GM19035 (cell line): ENCODE results near the gene LRMDA.

Experiments used
- ATAC-seq: cut with Tn5 transposase; IDR thresholded peaks from one replicate; pipeline ENCODE4 v1.9.1; 2021; ENCODE audit not compliant: unreplicated experiment

The LRMDA gene

DNA sequence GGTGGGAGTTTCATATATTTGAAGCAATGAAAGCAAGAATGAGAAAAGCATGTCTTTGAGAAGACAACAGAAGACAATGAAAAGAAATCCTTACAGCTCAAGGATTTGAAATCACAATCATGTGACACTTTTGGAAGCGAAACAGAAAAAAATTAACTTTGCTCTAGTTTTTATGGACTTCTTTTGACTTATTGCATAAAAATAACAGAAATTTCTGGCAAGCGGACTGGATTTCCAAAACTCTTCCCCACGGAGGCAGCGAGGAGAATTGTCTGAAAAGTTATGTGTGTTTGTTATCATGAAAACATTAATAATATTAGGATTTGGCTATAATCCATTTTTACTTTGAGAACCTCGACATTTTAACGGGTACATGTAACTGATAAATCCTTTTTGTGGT is 223.3 kb downstream of the LRMDA start:
- no peak for ATAC-seq

DNA sequence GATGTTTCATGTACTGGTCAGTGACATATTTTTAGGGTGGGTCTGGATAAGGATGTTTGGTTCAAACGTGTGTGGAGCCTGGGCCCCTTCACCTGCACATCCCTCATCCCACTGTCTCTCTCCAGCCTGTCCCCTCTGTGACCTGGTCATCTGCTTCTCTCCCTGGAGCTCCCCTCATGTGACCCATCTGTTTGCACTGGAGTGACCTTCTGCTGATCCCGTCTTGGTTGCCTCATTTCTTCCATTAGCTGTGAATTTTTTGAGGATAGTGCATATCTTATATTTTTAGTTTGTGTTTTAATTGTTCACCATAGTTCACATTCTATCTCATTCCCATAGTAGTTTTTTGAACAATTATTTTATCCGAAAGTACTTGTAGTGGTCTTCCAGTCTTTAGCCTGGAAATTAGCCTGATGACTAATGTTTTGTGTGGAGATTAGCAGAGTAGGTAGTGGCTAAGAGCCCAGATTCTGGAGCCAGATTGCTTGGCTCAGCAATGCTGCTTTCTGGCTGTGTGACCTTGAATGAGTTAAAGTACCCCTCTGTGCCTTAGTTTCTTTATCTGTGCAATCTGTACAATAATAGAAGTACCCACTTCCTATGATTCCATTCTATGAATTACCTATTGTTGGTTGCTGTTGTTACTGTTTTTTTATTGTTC is 224.5 kb downstream of the LRMDA start:
- ATAC-seq, result no peak

DNA sequence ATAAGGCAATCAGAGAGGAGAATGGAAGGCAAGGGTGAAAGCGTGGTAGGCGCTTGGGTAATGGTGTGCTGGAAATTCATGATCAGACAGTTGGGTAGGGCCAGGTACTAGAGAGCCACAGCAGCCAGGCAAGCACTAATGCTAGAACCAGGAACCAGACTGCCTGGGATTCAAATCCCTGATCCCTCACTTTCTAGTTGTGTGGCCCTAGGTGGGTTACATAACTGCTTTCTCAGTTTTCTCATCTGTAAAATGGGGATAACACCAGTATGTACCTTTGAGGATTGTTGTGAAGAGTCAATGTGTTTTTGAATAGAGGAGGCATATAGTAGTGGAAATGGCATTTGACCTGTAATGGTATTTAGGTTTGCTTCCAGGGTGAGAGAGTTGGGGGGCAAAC is 225.9 kb downstream of the LRMDA start:
- no peak for ATAC-seq

DNA sequence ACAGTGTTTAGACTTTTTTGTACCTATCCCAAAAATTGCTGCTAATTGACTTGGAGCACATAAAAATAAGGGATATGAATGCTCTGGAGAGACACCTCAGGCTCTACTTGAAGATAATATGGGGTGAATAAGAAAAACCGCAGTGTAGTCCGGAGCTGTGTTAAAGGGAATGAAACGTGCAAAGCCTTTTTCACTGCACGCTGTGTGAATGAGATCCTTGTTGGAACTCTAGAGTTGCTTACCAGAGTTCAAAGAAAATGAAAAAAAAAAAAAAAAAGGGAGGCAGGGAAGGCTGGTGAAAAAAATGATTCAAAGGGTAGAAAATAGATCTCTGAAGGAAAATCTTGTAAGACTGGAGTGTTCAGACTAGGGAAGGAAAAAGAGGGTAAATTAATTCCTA is 226.6 kb downstream of the LRMDA start:
- ATAC-seq, result no peak

DNA sequence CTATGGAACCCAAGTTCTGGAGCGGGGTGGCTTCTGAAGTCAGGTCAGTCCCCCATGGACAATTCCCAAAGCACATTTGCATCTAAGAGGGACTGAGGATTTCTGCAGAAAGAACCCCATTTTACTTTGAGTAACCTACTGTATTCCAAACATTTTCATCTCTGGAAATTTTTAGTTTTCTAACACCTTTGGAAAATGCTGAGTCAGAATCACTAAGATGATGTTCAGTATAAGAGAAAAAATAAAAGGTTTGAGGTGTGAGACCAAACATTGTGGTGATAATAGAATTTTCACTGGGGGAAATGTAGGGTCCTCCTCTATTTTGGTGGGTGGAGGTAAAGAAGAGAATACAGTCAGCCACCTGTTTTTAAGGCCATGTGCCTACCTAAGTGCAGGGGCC is 227.1 kb downstream of the LRMDA start:
- no peak for ATAC-seq

DNA sequence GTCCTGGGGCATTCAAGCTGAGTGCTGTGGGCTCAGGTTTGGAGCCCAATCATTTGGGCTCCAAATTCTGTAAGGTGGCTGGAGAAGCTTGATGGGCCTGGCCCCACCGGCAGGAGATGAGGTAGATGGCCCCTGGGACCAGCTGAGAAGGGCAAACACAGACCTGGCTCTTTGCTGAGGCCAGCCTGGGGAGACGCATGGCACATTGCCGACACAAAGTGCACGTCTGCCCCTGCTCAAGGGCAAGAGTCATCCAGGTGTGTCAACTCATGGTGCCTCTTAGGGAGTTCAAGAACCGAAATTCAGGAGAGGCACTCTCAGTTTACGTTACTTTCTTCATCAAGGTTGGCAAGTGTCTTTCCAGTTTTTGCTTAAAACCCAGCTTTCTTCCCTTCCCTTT is 227.5 kb downstream of the LRMDA start:
- ATAC-seq, result no peak

DNA sequence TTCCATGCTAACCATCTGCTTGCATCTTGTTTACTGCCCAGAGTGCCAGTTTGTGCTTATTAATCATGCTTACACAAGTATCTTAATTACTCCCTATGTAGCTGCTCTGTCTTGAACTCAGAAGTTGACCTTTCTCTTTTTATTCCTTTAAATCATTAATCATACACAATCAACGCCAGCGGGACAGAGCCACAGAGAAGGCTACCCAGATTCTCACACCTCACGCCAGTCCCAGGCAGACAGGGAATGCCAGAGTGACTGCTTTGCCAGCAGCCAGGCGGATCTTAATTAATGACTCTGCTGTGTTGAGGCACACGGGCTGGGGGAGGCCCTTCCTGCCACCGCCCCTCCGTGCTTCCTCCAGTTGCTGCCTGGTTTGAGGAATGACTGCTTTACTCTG is 229.4 kb downstream of the LRMDA start:
- no peak for ATAC-seq

DNA sequence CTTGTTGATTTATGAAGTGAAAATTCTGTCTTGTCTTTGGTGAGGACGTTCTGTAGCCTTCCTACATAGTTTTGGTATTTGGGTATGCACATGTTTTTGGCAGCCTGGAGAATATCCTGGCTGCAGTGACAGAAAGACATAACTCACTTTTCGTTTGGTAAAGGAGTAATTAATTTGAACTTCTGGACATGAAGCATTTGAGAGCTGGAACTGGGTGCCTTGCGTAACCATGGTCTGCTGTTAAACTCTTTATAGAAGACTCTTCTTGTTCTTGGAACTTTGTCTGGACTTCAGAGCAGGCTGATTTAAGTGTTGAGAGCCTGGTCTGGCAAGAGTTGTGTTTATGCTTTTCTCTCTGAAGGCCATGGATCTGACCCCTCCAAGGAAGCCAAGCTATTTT is 231.3 kb downstream of the LRMDA start:
- ATAC-seq, result no peak

DNA sequence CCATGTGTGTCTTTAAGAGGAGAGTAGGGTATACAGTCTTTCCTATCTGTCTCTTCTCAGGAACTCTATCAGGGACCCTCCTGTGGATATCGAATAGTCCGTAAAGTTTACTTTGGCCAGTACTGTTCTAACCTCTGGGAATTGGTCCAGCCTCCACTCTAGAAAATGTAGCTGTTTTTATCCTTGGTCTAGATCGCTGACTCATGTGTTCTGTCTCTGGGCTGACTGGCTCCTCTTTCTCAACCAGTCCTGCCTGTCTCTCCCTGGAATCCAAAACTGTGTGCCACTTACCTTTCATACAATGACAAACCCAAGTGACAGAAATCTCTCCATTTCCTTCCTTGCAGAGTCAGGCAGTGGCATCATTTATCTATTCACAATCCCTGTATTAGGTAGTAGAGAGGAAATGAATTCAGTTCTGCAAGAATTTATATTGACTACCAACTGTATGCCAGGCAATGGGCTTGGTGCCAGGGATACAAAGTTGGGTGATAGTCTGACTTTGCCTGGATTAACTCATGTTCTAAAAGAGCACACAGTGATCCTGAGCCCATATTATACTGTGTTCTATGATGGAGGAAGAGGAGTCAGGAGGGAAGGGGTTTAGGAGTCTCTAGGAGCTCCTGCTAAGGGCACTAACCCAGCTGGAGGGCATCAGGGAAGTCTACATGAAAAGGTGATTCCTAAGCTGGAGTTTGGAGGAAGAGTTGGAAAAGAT is 232.7 kb downstream of the LRMDA start:
- no peak for ATAC-seq

DNA sequence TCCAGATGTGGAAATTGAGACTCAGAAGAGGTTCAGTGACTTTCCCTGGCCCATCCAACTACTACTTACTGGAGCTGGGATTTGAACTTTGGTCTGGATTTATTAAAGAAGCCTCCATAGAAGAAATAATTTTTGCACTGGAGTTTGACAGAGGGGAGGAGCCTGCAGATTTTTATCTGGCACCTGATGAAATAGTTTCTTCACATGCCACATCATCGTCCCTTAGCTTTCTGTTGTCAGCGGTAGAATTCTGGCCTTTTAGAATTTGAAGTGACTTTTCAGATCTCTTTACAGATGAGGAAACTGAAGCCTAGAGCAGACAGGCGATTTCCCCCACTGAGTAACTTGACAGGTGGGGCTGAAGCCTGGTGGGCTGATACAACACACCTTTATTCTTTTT is 233.5 kb downstream of the LRMDA start:
- no peak for ATAC-seq

DNA sequence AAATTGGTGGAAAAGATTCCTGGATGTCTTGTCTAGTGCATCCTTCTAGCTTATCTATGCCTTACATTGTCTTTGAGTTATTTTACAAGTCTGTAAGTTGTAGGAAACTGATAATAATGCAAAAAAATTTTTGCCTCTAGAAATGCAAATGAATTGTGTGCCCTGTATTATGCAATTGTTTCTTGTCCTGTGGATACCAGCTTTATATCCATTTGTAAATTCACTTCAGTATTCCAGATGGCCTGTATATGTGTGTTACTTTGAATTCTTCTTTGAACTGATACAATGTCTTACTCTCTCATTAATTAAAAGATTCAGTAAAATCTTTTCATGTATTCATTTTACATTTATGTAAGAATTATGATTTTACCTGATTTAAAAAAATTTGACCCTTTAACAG is 234.3 kb downstream of the LRMDA start:
- ATAC-seq, result no peak

DNA sequence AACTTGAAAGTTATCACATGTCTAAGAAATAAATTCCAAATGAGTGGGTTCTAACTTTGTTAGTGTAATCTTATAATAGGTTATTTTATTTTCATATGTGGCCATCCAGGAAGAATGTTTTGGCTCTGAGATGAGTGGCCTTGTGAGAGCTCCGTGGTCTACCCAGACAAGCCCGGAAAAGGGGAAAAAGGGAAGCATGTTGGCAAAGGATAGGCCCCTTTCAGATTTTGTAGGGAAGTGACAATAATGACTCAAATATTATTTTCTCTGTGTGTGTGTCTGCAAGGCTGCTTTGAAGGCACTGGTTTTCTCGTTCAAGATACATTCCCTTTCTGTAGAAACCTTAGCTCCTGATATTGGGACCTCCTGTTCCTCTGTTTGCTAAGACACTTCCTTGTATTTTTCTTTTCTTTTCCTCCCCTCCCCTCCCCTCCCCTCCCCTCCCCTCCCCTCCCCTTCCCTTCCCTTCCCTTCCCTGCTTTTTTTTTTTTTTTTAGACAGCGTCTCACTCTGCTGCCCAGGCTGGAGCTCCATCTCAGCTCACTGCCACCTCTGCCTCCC is 240.8 kb downstream of the LRMDA start:
- no peak for ATAC-seq

DNA sequence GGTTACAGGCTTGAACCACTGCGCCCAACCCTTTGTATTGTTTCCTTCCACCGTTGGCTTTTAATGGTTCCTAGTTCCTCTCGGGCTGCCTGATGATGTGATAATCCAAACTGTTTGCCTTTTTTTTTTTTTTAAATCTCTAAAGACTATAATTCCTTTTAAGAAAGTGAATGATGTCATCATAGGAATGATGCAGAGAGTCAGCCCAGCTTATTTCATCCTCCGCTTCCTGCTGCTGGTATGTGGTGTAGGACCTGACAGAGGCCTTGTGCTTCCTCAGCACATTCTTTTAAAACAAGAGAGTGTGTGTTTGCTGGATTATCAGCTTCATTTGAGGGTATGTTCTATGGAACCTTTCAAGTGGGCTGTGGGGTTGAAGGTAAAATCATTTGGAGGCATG is 241.4 kb downstream of the LRMDA start:
- ATAC-seq, result no peak

DNA sequence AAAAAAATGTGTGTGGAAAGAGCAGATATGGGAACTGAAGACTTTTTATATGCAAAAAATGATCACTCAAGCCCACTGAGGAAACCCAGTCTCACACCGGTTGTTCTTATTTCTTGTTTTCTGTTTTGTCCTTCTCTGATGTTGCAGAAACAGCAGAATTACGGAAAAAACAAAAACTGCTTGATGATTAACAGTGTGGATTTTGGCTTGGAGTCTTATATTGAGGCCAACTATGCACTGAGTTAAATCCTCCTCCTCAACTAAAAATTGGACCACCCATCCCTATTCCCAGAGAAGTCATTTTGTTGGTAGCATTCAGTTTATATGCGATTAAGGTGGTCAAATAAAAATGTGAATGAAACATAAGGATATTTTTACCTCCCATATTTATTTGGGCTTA is 246.1 kb downstream of the LRMDA start:
- ATAC-seq, result no peak

DNA sequence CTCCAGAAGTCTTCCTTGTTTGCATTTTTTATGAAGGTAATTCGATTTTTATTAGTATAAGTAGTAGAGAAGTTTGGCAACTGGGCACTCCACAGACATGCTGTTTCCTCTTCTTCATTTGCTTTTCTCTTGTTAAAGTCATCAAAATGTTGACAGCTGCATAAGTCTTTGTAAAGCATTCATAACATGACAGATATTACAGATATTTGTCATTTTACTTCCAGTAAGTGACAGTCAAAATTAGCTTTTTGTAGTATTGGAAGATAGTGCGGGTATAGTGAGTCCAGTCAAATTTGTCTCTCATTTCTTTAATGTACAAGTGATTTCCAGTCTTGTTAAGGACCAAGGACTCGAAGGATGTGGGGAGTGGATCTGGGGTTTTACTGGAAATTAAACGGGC is 247.1 kb downstream of the LRMDA start:
- no peak for ATAC-seq

DNA sequence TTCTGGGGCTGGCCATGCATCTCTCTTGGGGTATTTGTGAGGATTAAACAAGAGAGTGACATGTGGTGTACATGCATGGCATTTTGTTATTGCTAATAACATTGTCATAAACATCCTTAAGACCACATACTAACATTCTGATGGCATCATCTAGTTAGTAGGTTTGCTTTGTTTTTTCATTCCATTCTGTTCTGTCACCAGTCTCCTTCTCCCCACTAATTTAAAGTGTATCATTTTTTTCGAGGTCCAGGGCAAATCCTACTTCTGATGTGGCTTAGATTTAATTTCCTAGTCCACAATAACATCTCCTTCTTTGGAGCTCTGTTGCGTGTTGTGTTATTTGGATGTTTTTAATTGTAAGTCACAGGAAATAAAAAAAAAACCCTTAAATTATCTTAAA is 248.1 kb downstream of the LRMDA start:
- no peak for ATAC-seq

DNA sequence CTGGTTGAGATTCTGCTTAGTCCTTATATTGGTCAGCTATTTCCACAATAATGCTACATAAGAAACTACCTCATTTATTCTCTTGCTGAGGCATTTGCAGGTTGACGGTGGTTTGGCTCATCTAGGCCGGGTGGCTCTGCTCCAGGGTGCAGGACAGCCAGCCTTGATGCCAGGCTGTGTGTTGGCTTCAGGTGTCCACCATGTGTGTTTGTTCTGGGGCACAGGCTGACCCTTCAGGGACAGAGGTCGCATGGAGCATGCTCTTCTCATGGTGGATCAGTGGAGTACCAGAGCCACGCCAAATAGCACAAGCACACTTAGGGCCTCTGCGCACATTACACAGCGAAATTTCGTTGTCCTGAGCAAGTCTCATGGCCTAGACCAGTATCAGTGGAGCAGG is 249.9 kb downstream of the LRMDA start:
- no peak for ATAC-seq

DNA sequence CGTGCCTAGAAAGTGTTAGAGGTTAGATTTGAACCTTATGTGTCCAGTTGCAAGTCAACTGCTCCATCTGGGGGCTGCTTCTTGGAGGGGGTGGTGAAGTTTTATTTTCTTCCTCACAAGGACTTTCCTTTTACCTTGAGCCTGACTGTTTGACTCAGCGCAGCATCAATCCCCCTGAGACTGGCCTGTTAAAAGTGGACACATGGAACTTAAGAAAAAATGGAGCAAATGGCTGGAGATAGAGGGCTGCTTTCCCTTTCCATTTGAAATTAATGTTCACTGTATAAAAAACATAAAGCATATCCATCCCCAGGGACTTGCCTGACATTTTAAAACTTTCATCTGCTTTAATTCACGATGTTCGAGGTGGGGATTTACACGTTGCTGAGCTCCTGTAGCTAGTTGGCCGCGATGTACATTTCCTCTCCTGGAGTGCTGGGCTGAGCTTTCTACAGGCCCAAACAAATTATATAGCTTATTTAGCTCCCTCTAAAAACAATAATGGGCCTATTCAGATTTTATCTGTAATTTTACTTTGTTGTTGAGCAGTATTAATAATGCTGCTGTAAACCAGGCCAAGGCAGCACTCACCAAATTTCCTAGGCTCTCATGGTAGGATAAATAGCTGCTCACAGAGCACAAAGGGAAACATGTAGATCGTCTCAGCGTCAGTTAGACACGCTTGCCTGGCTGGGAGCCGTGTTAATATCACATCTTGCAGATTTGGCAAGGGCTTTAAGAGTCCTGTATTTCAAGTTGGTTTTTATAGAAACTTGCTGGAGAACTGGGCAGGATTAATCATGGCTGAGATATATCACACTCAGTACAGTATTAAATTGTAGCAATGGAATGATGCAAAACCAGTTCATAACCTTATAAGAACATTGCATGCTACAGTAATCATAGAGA is 251.5 kb downstream of the LRMDA start:
- no peak for ATAC-seq

DNA sequence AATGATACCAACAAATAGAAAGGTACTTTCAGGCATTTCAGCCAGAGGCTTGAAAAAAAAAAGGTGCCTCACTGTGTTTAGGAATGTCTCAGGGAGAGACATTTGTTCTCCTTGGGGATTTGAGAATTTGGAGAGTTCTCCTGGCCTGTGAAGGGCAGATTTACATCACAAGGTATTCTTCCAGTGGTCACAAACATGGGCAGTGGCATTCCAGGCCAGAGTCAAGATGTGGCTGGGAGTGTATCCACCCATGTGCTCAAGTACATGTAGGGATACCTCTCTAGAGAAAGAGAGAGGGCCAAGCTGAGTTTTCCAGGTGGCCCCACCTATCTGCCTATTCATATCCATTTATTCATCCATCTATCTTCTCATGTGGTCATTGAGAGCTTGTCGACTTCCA is 253.8 kb downstream of the LRMDA start:
- ATAC-seq, result no peak

DNA sequence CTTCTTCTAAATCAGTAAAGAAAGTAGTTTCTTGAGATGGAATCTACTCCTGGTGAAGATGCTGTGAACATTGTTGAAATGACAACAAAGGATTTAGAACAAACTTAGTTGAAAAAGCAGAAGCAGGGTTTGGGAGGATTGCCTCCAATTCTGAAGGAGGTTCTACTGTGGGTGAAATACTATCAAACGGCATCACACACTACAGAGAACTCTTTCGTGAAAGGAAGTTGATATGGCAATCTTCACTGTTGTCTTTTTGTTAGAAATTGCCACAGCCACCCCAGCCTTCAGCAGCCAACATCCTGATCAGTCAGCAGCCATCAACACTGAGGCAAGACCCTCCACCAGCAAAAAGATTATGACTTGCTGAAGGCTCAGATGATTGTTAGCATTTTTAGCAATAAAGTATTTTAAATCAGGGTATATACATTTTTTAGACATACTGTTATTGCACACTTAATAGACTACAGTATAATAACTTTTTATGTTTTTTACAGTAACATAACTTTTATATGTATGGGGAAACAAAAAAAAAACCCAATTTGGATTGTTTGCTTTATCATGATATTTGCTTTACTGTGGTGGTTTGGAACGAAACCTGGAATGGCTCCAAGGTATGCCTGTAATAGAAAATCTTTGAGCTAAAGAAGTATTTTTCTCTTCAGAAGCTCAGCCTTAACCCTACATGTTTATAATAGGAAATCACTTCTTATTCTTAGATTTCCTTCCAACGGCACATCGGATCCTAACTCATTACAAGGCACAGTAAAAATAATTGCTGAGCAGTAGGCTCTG is 257.3 kb downstream of the LRMDA start:
- no peak for ATAC-seq

DNA sequence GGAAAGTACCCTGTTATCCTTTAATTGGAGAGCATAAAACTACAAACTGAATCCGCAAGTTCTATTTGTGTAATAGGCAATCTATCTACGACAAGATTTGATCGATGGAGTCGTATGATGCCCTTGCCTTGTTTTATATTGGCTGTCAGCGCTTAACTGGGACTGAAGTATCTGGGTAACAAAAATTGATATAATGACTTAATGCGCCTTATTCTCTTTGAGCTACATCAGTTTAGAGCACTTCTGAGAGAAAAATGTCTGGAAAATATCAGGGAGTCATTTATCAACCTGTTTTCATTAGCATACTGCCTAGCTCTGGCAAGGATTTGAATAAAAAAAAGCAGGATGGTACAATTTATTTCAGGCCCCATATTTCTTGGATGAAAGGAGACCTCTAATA is 262.1 kb downstream of the LRMDA start:
- no peak for ATAC-seq
